Colonic mucosa (tissue), 4 donors: Measurements from ENCODE around the gene HAUS6. TPM values are rescaled to one million over a fixed set of nuclear protein-coding genes. Genes with fewer than 3 reads are reported as not detected.

Source experiments
- DNase-seq: peaks from one replicate; pipeline ENCODE4 v3.0.0-alpha.2; 2020
- H3K27ac ChIP-seq: fragments of 200-600 bp; one replicate; pipeline ENCODE4 v1.8.0; 2021
- H3K27me3 ChIP-seq: fragments of 200-600 bp; one replicate; pipeline ENCODE4 v1.8.0; 2021
- H3K36me3 ChIP-seq: fragments of 200-600 bp; one replicate; pipeline ENCODE4 v1.8.0; 2021
- H3K4me1 ChIP-seq: fragments of 200-600 bp; one replicate; pipeline ENCODE4 v1.8.0; 2021; ENCODE audit warnings: mild to moderate bottlenecking
- H3K4me3 ChIP-seq: fragments of 200-600 bp; one replicate; pipeline ENCODE4 v1.8.0; 2021
- H3K9ac ChIP-seq, 2 donors: one replicate each; pipeline ENCODE4 v1.7.0; 2013; ENCODE audit warnings: control low read depth in 2 of 2, low read depth in 2 of 2, low read length in 2 of 2
- H3K9me3 ChIP-seq: fragments of 200-600 bp; one replicate; pipeline ENCODE4 v1.8.0; 2021
- intact Hi-C: fragments of 100-400 bp; cut with DNase I; formaldehyde crosslinking; loops from one replicate; pipeline ENCODE4 v1.14.1; 2022
- total RNA-seq, 2 donors: library from RNA; stranded (reverse); fragmentation: NEBNext Ultra II Directional in 1 of 2; extraction: Animal tissue kit (Norgen Biotek cat#: 25700) in 1 of 2; gene quantifications; one replicate each; pipeline ENCODE4 v1.2.1, GENCODE V29; 2021
- TF ChIP-seq, protein P1 (sequence below): fragments of 200-600 bp; IDR thresholded peaks from one replicate; pipeline ENCODE4 v1.8.0; 2022; ENCODE audit warnings: antibody characterized with exemption, mild to moderate bottlenecking
- donor health status: healthy.
- donor health status: DM: no; HTN: no; CAD: no.
- donor health status: DM: no; HTN: no; CAD: no.

Gene HAUS6
- total RNA-seq, 2 donors from 2014 or later, result 9.2 to 11.8 TPM

DNA sequence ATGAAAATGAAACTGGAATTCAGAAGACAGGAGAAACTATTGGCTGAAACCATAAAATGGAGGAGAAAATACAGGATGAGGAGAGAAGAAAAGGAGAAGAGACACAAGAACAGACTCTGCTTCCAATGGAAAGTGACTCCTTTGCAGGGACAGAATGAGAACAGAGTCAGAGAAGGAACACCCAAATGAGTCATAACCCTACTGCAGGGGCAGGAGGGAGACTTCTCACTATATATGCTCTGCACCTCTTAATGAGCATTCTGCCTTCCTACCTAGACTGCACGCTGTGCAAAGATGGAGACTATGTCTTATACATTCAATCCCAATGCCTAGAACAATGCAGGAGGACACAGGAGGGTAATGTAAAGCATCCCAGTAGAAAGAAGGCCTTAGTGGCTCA, 71.8 kb downstream of the HAUS6 start:
- intact Hi-C loops, result no loop called here
- no peaks in the 10 kb centered on the region for H3K27me3 ChIP-seq
- H3K4me1 ChIP-seq, result no peaks in the 10 kb centered on the region

DNA sequence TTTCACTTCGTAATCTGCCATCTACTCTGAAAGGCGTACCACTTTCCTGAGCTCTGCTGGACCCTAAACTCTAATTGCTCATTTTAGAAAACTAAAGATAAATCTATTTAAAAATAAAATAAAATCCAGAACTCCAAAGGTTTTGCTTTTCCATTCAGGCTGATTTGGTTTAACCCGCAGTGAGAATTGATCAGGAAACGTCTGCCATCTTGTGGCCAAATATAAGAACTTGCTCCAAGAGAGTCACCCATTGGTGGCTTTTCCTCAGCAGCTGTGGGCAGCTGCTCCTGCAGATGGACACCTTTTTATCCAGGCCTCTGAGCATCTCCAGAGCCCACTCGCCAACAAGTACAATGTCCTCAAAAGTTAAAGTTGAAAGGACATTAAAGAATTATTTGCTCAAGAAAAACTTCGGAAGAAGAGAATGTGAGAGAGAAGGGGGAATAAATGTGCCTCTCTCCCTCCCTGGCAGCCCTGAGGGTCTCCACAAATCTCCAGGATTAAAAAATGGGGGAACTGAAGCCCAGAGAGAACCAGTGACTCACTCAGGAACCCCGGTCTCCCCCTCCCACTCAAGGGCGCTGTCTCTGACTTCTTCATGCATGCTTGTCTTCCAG, 73.8 kb downstream of the HAUS6 start:
- Histone ChIP-seq H3K4me3 (no peak overlapping the region), H3K9me3 (no peaks in the 10 kb centered on the region), H3K27me3 (no peaks in the 10 kb centered on the region), H3K9ac (no peak overlapping the region), H3K4me1 (no peaks in the 10 kb centered on the region), H3K27ac (no peak overlapping the region), H3K36me3 (no peaks in the 10 kb centered on the region)
- intact Hi-C loops, result loop anchor here (5.0 to 10.0 kb wide), 3 partner anchors 584 to 1504 kb away; no protein-coding TSS in a partner anchor
- TF ChIP-seq, protein P1, sequence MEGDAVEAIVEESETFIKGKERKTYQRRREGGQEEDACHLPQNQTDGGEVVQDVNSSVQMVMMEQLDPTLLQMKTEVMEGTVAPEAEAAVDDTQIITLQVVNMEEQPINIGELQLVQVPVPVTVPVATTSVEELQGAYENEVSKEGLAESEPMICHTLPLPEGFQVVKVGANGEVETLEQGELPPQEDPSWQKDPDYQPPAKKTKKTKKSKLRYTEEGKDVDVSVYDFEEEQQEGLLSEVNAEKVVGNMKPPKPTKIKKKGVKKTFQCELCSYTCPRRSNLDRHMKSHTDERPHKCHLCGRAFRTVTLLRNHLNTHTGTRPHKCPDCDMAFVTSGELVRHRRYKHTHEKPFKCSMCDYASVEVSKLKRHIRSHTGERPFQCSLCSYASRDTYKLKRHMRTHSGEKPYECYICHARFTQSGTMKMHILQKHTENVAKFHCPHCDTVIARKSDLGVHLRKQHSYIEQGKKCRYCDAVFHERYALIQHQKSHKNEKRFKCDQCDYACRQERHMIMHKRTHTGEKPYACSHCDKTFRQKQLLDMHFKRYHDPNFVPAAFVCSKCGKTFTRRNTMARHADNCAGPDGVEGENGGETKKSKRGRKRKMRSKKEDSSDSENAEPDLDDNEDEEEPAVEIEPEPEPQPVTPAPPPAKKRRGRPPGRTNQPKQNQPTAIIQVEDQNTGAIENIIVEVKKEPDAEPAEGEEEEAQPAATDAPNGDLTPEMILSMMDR, result peak; percentile 75
- peak; percentile 62 for DNase-seq

More for the DNA sequence above, 71.8 kb downstream of the HAUS6 start:
- TF ChIP-seq, protein P1, result no peak
- no peak for DNase-seq
- Histone ChIP-seq H3K9ac (no peak overlapping the region), H3K9me3 (no peaks in the 10 kb centered on the region), H3K4me3 (no peak overlapping the region), H3K27ac (no peak overlapping the region), H3K36me3 (no peaks in the 10 kb centered on the region)

DNA sequence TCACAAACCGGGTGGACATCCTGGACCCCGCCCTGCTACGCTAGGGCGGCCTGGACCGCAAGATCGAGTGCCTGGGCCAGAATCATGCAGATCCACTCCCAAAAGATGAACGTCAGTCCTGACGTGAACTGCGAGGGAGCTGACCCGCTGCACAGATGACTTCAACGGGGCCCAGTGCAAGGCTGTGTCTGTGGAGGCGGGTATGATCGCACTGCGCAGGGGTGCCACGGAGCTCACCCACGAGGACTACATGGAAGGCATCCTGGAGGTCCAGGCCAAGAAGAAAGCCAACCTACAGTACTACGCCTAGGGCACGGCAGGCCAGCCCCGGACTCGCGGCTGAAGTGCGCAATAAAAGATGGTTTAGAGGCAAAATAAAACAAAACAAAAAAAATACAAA, 74.9 kb downstream of the HAUS6 start:
- H3K27me3 ChIP-seq, result no peaks in the 10 kb centered on the region
- intact Hi-C loops, result loop anchor here (5.0 to 10.0 kb wide), 3 partner anchors 583 to 1503 kb away; no protein-coding TSS in a partner anchor
- no peak overlapping the region for H3K4me3 ChIP-seq
- no peak for DNase-seq
- no peaks in the 10 kb centered on the region for H3K36me3 ChIP-seq
- H3K9ac ChIP-seq, result no peak overlapping the region
- H3K27ac ChIP-seq, result no peak overlapping the region
- TF ChIP-seq, protein P1, result no peak
- no peaks in the 10 kb centered on the region for H3K4me1 ChIP-seq
- no peaks in the 10 kb centered on the region for H3K9me3 ChIP-seq

DNA sequence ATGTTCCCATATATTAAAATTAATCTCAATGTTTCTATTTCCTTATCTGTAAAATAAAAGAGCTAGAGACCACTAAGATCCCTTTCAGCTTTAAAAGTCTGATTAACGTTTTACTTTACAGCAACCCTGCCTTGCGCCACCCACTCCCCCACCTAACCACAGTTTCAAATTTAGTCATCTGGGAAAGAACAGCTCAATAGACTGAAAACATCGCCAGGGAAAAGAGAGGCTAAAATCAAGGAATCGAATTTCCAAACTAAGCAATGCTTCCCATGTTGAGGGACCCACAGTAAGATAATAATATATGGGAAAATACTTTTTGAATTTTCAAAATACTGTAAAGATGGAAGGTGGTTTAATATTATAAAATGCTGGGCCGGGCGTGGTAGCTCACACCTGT, 76.3 kb downstream of the HAUS6 start:
- intact Hi-C loops, result loop anchor here (5.0 to 10.0 kb wide), 3 partner anchors 582 to 1502 kb away; no protein-coding TSS in a partner anchor
- Histone ChIP-seq H3K9me3 (no peaks in the 10 kb centered on the region), H3K36me3 (no peaks in the 10 kb centered on the region), H3K27me3 (no peaks in the 10 kb centered on the region), H3K9ac (no peak overlapping the region), H3K4me3 (no peak overlapping the region), H3K4me1 (no peaks in the 10 kb centered on the region), H3K27ac (no peak overlapping the region)
- TF ChIP-seq, protein P1, result no peak
- DNase-seq, result no peak

DNA sequence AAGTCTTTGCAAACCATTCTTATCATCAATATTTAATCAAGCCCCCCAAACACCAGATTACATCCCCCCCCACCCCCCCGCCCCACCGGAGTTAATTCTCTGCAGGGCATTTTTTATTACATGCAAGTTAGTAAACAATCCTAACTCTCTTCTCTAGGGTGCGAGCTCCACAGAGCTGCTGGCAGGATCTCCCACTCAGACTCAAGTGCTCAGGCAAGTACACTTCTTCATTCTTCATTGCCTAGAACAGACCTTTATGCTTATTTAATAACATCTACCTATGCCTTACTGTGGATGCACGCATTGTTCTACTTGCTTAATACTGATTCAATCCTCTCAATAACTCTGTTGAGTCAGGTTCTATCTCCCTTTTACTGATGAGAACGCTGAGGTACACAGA, 79.6 kb downstream of the HAUS6 start:
- intact Hi-C loops, result loop anchor here (10.0 kb wide), 2 partner anchors 578 to 1498 kb away; no protein-coding TSS in a partner anchor
- TF ChIP-seq, protein P1, result no peak
- H3K27ac ChIP-seq, result no peak overlapping the region
- DNase-seq, result no peak
- no peaks in the 10 kb centered on the region for H3K36me3 ChIP-seq
- no peaks in the 10 kb centered on the region for H3K27me3 ChIP-seq
- H3K9me3 ChIP-seq, result no peaks in the 10 kb centered on the region
- H3K9ac ChIP-seq, result no peak overlapping the region
- H3K4me3 ChIP-seq, result no peak overlapping the region
- no peaks in the 10 kb centered on the region for H3K4me1 ChIP-seq
